Measurements from ENCODE around the gene MEGF6.

- TF ChIP-seq POLR2A (IDR thresholded peaks at IDR 0.05; ENCODE audit: low read depth, low read length) (no peak), POLR2AphosphoS5 (IDR thresholded peaks at IDR 0.05; ENCODE audit: low read depth, low read length) (no peak), TAF1 (IDR thresholded peaks at IDR 0.05; ENCODE audit: borderline replicate concordance, low read depth, low read length) (no peak)
These were observed 65.3 kb downstream of the MEGF6 start for GRCh38 chr1:3546048-3546384.
